VCaP (cell line): ENCODE data around the gene NHSL2.

Experiments
- H3K27ac ChIP-seq: fragments of 450-650 bp; 2 replicates; pipeline ENCODE4 v1.5.1; 2017
- TF ChIP-seq, protein P1 (sequence below): fragments of 450-650 bp; conservative IDR thresholded peaks from 2 replicates; pipeline ENCODE4 v1.5.1; 2017; ENCODE audit warnings: mild to moderate bottlenecking, moderate library complexity

Gene NHSL2

DNA sequence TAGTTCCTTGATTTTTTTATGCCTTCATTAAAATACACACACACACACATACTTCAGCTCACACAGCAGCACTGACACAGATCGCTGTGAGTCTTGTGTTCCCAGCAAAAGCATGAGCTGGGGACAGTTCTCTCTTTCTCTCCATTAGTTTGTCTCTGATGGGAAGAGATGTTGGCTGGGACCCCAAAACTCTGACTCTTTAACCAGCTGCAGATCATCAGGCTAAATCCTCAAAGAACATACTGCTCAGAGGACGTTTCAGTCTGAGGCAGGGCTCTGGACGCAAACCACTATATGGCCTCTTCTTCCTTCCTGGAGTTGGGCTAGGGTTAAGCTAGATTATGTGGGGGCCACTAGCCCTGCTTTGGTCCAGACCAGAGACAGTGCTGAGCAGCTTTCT is 109.6 kb downstream of the NHSL2 start:
- TF ChIP-seq, protein P1, sequence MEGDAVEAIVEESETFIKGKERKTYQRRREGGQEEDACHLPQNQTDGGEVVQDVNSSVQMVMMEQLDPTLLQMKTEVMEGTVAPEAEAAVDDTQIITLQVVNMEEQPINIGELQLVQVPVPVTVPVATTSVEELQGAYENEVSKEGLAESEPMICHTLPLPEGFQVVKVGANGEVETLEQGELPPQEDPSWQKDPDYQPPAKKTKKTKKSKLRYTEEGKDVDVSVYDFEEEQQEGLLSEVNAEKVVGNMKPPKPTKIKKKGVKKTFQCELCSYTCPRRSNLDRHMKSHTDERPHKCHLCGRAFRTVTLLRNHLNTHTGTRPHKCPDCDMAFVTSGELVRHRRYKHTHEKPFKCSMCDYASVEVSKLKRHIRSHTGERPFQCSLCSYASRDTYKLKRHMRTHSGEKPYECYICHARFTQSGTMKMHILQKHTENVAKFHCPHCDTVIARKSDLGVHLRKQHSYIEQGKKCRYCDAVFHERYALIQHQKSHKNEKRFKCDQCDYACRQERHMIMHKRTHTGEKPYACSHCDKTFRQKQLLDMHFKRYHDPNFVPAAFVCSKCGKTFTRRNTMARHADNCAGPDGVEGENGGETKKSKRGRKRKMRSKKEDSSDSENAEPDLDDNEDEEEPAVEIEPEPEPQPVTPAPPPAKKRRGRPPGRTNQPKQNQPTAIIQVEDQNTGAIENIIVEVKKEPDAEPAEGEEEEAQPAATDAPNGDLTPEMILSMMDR, result no peak
- no peak overlapping the region for H3K27ac ChIP-seq

DNA sequence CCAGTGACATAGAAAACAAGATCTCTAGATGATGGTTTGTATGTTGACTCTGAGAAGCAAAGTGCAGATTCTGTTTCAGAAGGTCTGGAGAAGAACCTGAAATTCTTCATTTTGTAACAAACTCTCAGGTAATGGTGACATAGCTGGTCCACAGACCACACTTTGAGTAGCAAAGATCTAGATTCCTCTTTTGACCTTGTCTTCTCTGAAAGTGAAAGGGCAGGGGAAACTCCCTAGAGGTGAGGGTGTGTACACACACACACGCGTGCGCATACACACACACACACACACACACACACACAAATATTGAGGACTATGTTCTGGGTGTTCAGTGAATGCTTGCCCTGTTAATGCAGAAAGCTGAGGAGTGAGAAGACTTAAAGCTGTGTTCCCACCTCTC is 110.1 kb downstream of the NHSL2 start:
- no peak overlapping the region for H3K27ac ChIP-seq
- TF ChIP-seq, protein P1, result no peak

- TF ChIP-seq, protein P1, result peak; percentile 39
- H3K27ac ChIP-seq, result no peak overlapping the region
These were observed 111.3 kb downstream of the NHSL2 start for GRCh38 chrX:72021975-72022374.

DNA sequence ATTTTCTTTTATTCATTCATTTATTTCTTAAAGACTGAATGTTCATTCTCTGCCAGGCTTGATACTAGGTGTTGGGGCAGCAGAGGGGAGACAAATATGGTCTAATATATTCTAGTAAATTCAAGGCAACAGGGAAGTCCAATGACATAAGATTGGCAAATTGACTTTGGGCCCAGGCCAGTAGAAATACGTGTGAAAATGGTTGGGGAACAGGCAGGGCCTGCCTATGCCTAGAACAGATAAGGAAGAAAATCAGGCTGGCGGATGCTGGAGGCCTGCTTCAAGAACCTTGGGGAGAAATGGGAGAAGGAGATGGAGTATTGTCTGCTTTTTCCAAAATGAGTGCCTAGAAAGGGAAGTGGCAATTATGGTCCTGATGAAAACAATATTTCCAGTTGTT is 112.4 kb downstream of the NHSL2 start:
- TF ChIP-seq, protein P1, result no peak

DNA sequence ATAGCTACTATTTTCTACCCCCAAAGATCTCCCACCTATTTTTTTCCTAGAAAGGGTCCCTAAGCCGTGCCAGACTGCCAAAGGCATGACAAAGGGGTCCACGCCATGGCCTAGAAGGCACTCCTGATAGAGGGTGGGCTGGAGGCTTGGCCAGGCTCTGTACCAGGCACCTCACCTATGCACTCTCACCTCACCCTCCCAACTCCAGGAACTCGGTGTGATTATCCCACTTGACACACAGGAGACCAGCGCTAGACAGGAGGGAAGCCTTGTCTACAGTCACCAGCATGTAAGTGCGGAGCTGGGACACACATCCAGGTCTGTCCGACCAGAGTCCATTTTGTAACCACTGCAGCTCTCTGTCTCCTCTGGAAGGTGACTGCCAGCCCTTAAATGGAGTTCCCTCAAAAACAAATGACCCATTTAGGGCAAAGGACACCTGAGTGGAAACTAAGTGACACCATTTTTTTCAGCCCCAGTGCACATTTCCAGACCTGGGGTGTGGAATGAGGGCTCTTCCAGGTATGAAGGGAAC is 114.7 kb downstream of the NHSL2 start:
- TF ChIP-seq, protein P1, result no peak
- no peak overlapping the region for H3K27ac ChIP-seq

More for the DNA sequence above, 112.4 kb downstream of the NHSL2 start:
- H3K27ac ChIP-seq, result no peak overlapping the region

DNA sequence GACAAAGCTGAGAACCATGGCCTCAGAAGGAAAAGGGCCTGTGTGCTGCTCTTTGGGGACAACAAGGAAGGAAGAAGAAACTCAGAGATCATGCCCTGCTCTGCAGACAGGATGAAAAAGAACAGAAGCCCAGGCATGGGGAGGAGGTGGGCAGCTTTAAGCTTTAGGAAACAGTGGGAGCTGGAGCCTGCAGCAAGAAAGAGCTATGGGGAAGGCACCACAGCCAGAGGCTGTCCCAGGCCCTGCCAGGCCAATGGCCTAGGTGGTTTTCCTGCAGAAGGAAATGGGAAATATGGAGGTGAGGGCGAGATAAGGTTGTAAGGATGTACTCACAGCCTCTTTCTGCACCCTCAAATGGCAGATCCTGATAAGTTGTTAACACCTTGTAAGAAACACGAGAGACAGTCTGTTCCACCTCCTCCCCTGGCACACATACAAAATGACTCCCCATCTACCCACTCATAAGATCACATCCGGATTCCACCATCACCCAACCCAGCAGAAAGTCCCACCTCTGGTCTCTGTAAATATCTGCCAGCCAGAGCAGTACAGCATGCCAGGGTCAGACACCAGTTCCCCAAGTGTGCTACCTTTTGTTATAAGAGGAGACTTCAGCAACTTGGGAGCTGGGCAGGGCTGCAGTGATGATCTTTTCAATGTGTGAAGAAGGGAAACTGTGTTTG is 115.8 kb downstream of the NHSL2 start:
- TF ChIP-seq, protein P1, result no peak
- no peak overlapping the region for H3K27ac ChIP-seq

- H3K27ac ChIP-seq, result no peak overlapping the region
- TF ChIP-seq, protein P1, result no peak
These were observed 116.6 kb downstream of the NHSL2 start for GRCh38 chrX:72027024-72027913.
